ENCODE data around the gene TMEM272. TPM values are rescaled to one million over a fixed set of nuclear protein-coding genes. Genes with fewer than 3 reads are reported as not detected.

TMEM272 gene
- total RNA-seq, 1 experiment from 2014 or later: not detected

GRCh38 chr13:51845574-51846318, 769 bp upstream of the TMEM272 start:
- no peaks in the 10 kb centered on the region for H3K36me3 Mint-ChIP-seq (ENCODE audit: insufficient read depth, unreplicated experiment)
- ChIA-PET CTCF (interaction anchor here (2.0 kb wide), 1 partner anchor 24 kb away, joined by 9 read pairs; no protein-coding TSS in a partner anchor), POLR2A (no interaction called here)
- peaks cover 43% of the 10 kb centered on the region for H3K27me3 Mint-ChIP-seq (ENCODE audit: insufficient read depth, unreplicated experiment)
- H3K27ac Mint-ChIP-seq (ENCODE audit: low read depth, unreplicated experiment): no peak overlapping the region
- no peak for DNase-seq (ENCODE audit: unreplicated experiment)
- H3K4me3 Mint-ChIP-seq (ENCODE audit: unreplicated experiment): peak overlapping the region; percentile 7
- BruUV-seq (replicated peaks): no TSS peak
- TF ChIP-seq CTCF (IDR thresholded peaks at IDR 0.05; ENCODE audit: unreplicated experiment): no peak
- H3K4me1 Mint-ChIP-seq (ENCODE audit: insufficient read depth, unreplicated experiment): peaks cover 19% of the 10 kb centered on the region
- H3K9me3 Mint-ChIP-seq (ENCODE audit: unreplicated experiment): no peaks in the 10 kb centered on the region
- intact Hi-C loops (cut with micrococcal nuclease): no loop called here

GRCh38 chr13:51843529-51843928, 1.4 kb downstream of the TMEM272 start:
- Mint-ChIP-seq H3K27me3 (ENCODE audit: insufficient read depth, unreplicated experiment) (peaks cover 42% of the 10 kb centered on the region), H3K9me3 (ENCODE audit: unreplicated experiment) (no peaks in the 10 kb centered on the region), H3K27ac (ENCODE audit: low read depth, unreplicated experiment) (no peak overlapping the region), H3K4me1 (ENCODE audit: insufficient read depth, unreplicated experiment) (peaks cover 11% of the 10 kb centered on the region), H3K36me3 (ENCODE audit: insufficient read depth, unreplicated experiment) (no peaks in the 10 kb centered on the region), H3K4me3 (ENCODE audit: unreplicated experiment) (no peak overlapping the region)
- intact Hi-C loops (cut with micrococcal nuclease): no loop called here
- no peak for TF ChIP-seq CTCF (IDR thresholded peaks at IDR 0.05; ENCODE audit: unreplicated experiment)
- BruUV-seq (replicated peaks): no TSS peak
- no peak for DNase-seq (ENCODE audit: unreplicated experiment)
- ChIA-PET POLR2A (no interaction called here), CTCF (interaction anchor here (0.6 kb wide), 1 partner anchor 548 kb away, joined by 3 read pairs; no protein-coding TSS in a partner anchor)

GRCh38 chr13:51841732-51842131, 3.2 kb downstream of the TMEM272 start:
- CTCF ChIA-PET: interaction anchor here (1.1 to 2.9 kb wide), 2 partner anchors 15 to 27 kb away, joined by 3 to 16 read pairs; no protein-coding TSS in a partner anchor
- H3K27ac Mint-ChIP-seq (ENCODE audit: low read depth, unreplicated experiment): no peak overlapping the region

More at GRCh38 chr13:51841732-51842131, 3.2 kb downstream of the TMEM272 start:
- Mint-ChIP-seq H3K4me1 (ENCODE audit: insufficient read depth, unreplicated experiment) (peaks cover 9% of the 10 kb centered on the region), H3K36me3 (ENCODE audit: insufficient read depth, unreplicated experiment) (no peaks in the 10 kb centered on the region), H3K9me3 (ENCODE audit: unreplicated experiment) (no peaks in the 10 kb centered on the region), H3K4me3 (ENCODE audit: unreplicated experiment) (no peak overlapping the region), H3K27me3 (ENCODE audit: insufficient read depth, unreplicated experiment) (peaks cover 42% of the 10 kb centered on the region)
- no TSS peak for BruUV-seq (replicated peaks)
- intact Hi-C loops (cut with micrococcal nuclease): no loop called here
- no peak for DNase-seq (ENCODE audit: unreplicated experiment)
- POLR2A ChIA-PET: interaction anchor here (0.5 to 0.7 kb wide), 4 partner anchors 46 to 513 kb away, joined by 3 to 4 read pairs (median 4); no protein-coding TSS in a partner anchor
- TF ChIP-seq CTCF (IDR thresholded peaks at IDR 0.05; ENCODE audit: unreplicated experiment): no peak
